H1 (cell line): ENCODE measurements around the gene LRRC23. TPM values are rescaled to one million over a fixed set of nuclear protein-coding genes. Genes with fewer than 3 reads are reported as not detected.

ENCODE experiments used
- CTCF ChIA-PET: fragments of 300-600 bp; sonication (Branson Sonifier 250); formaldehyde crosslinking; loops from one replicate; lab custom pipeline; 2021; ENCODE audit not compliant: partially characterized antibody; lab: Charles Lee
- POLR2A ChIA-PET: fragments of 300-600 bp; sonication (Branson Sonifier 250); formaldehyde crosslinking; loops from one replicate; lab custom pipeline; 2021; ENCODE audit warnings: inconsistent platforms; ENCODE audit not compliant: partially characterized antibody; lab: Charles Lee
- DNase-seq, 2 experiments: peaks; one replicate each; pipeline versions ENCODE4 v3.0.0 to v3.0.0-alpha.2; 2010 to 2022; ENCODE audit warnings: low spot score in 2 of 2, low read depth in 1 of 2, mixed read lengths in 1 of 2
- FAIRE-seq: peaks from 2 replicates; lab custom pipeline; 2011; peaks lifted over from hg19 to GRCh38; lab: Jason Lieb, UNC
- H2AFZ ChIP-seq: 2 replicates; pipeline ENCODE4 v1.8.1; 2012; ENCODE audit warnings: low read length, inconsistent platforms
- H2AK5ac ChIP-seq: 2 replicates; pipeline ENCODE4 v1.6.1; 2013; ENCODE audit warnings: low read depth, low read length
- H2BK120ac ChIP-seq: replicated peaks from 2 replicates; pipeline ENCODE3; 2013; ENCODE audit warnings: low read depth, low read length, inconsistent platforms
- H2BK12ac ChIP-seq: 2 replicates; pipeline ENCODE4 v1.6.1; 2013; ENCODE audit warnings: low read depth, low read length
- H2BK15ac ChIP-seq: 2 replicates; pipeline ENCODE4 v1.6.1; 2013; ENCODE audit warnings: low read length
- H2BK20ac ChIP-seq: 2 replicates; pipeline ENCODE4 v1.6.1; 2013; ENCODE audit warnings: low read length
- H2BK5ac ChIP-seq: 2 replicates; pipeline ENCODE4 v1.6.1; 2013; ENCODE audit warnings: low read depth, low read length
- H3K14ac ChIP-seq: 2 replicates; pipeline ENCODE4 v1.6.1; 2013; ENCODE audit warnings: inconsistent platforms; ENCODE audit not compliant: insufficient read length
- H3K18ac ChIP-seq: 2 replicates; pipeline ENCODE4 v1.6.1; 2013; ENCODE audit warnings: low read length; ENCODE audit errors: extremely low read depth
- H3K23ac ChIP-seq: 2 replicates; pipeline ENCODE4 v1.6.1; 2013; ENCODE audit warnings: inconsistent platforms; ENCODE audit not compliant: insufficient read length
- H3K23me2 ChIP-seq: 2 replicates; pipeline ENCODE4 v1.6.1; 2013; ENCODE audit warnings: low read depth, low read length
- H3K27ac ChIP-seq: 2 replicates; pipeline ENCODE4 v1.6.1; 2011; ENCODE audit warnings: low read depth, low read length, inconsistent platforms
- H3K27me3 ChIP-seq, 4 experiments: replicated peaks in 1 of 4; 1 replicate in 1 of 4; 2 replicates in 3 of 4; pipeline versions ENCODE4 v1.6.1 to v1.8.1; 2011 to 2013; ENCODE audit warnings: low read length in 3 of 4, mild to moderate bottlenecking in 3 of 4, inconsistent platforms in 2 of 4, mixed read lengths in 2 of 4, moderate library complexity in 1 of 4; ENCODE audit not compliant: control insufficient read depth in 3 of 4, insufficient read depth in 3 of 4; ENCODE audit errors: extremely low read depth in 1 of 4
- H3K36me3 ChIP-seq, 4 experiments: 2 replicates each; pipeline versions ENCODE4 v1.6.1 to v1.8.1; 2011 to 2013; ENCODE audit warnings: mild to moderate bottlenecking in 4 of 4, low read length in 3 of 4, moderate library complexity in 2 of 4, control low read depth in 1 of 4, inconsistent platforms in 1 of 4; ENCODE audit not compliant: insufficient read depth in 4 of 4, control insufficient read depth in 2 of 4
- H3K4ac ChIP-seq: replicated peaks from 2 replicates; pipeline ENCODE3; 2013; ENCODE audit warnings: low read length, low read depth, mixed read lengths, inconsistent platforms; ENCODE audit not compliant: insufficient read length
- H3K4me1 ChIP-seq, 4 experiments: replicated peaks in 1 of 4; 1 replicate in 1 of 4; 2 replicates in 3 of 4; pipeline versions ENCODE4 v1.6.1 to v1.8.1; 2011 to 2013; ENCODE audit warnings: low read length in 3 of 4, inconsistent platforms in 2 of 4, mixed read lengths in 1 of 4; ENCODE audit not compliant: insufficient read depth in 4 of 4, control insufficient read depth in 3 of 4
- H3K4me2 ChIP-seq, 2 experiments: 2 replicates each; pipeline versions ENCODE4 v1.6.1 to v1.8.1; 2011 to 2013; ENCODE audit warnings: low read depth in 2 of 2, low read length in 2 of 2, control low read depth in 1 of 2, inconsistent platforms in 1 of 2, mild to moderate bottlenecking in 1 of 2; ENCODE audit not compliant: insufficient read depth in 1 of 2
- H3K4me3 ChIP-seq, 4 experiments: fragments of 200-600, 300-600 bp in 1 of 4; sonication (generic), shearing (Covaris generic), sonication (Bioruptor Twin) in 1 of 4; 2 replicates each; pipeline versions ENCODE4 v1.5.1 to v1.8.1; 2011 to 2016; ENCODE audit warnings: low read length in 4 of 4, low read depth in 3 of 4, control low read depth in 2 of 4, inconsistent platforms in 2 of 4, mild to moderate bottlenecking in 2 of 4, mixed read lengths in 1 of 4, moderate library complexity in 1 of 4; ENCODE audit not compliant: insufficient read depth in 2 of 4; ENCODE audit errors: extremely low read depth in 1 of 4
- H3K56ac ChIP-seq: replicated peaks from 2 replicates; pipeline ENCODE3; 2013; ENCODE audit warnings: low read depth, mild to moderate bottlenecking, mixed read lengths, low read length, inconsistent platforms; ENCODE audit not compliant: insufficient read length
- H3K79me1 ChIP-seq: 2 replicates; pipeline ENCODE4 v1.6.1; 2013; ENCODE audit warnings: low read depth, low read length, control low read depth
- H3K79me2 ChIP-seq, 2 experiments: 2 replicates each; pipeline versions ENCODE4 v1.6.1 to v1.8.1; 2012 to 2013; ENCODE audit warnings: low read length in 2 of 2, mild to moderate bottlenecking in 2 of 2, inconsistent platforms in 1 of 2; ENCODE audit not compliant: insufficient read depth in 2 of 2, control insufficient read depth in 1 of 2
- H3K9ac ChIP-seq, 4 experiments: replicated peaks in 1 of 4; 1 replicate in 1 of 4; 2 replicates in 3 of 4; pipeline versions ENCODE4 v1.6.1 to v1.8.1; 2011 to 2013; ENCODE audit warnings: low read depth in 3 of 4, low read length in 3 of 4, control low read depth in 2 of 4, mild to moderate bottlenecking in 2 of 4, moderate library complexity in 2 of 4, inconsistent platforms in 1 of 4; ENCODE audit errors: extremely low read depth in 1 of 4
- H3K9me3 ChIP-seq, 2 experiments: 2 replicates each; pipeline versions ENCODE4 v1.6.1 to v1.8.1; 2012 to 2013; ENCODE audit warnings: mild to moderate bottlenecking in 2 of 2, moderate library complexity in 2 of 2, control low read depth in 1 of 2, inconsistent platforms in 1 of 2, low read depth in 1 of 2, low read length in 1 of 2, mixed read lengths in 1 of 2; ENCODE audit not compliant: insufficient read depth in 2 of 2
- H4K20me1 ChIP-seq, 2 experiments: replicated peaks in 1 of 2; 2 replicates each; pipeline versions ENCODE3 to v1.8.1; 2011 to 2013; ENCODE audit warnings: inconsistent platforms in 2 of 2, low read length in 2 of 2, mild to moderate bottlenecking in 1 of 2; ENCODE audit not compliant: insufficient read depth in 2 of 2, control insufficient read depth in 1 of 2
- H4K5ac ChIP-seq: 2 replicates; pipeline ENCODE4 v1.6.1; 2013; ENCODE audit warnings: low read length, low read depth, mixed read lengths, inconsistent platforms; ENCODE audit not compliant: insufficient read length
- H4K8ac ChIP-seq: 2 replicates; pipeline ENCODE4 v1.8.0; 2013; ENCODE audit warnings: mild to moderate bottlenecking, moderate library complexity, low read length, inconsistent platforms; ENCODE audit not compliant: insufficient read depth; ENCODE audit errors: extremely low read depth
- H4K91ac ChIP-seq: replicated peaks from 2 replicates; pipeline ENCODE3; 2013; ENCODE audit warnings: low read length, mixed read lengths, inconsistent platforms; ENCODE audit not compliant: insufficient read length
- BCL11A ChIP-seq, 2 experiments: IDR thresholded peaks; one replicate each; pipeline ENCODE4 v1.6.1; 2011; ENCODE audit warnings: low read depth in 2 of 2, low read length in 2 of 2, mild to moderate bottlenecking in 2 of 2
- CBX5 ChIP-seq: fragments of 300-800, 300-1000 bp; sonication (generic); IDR thresholded peaks from 2 replicates; pipeline ENCODE4 v1.7.1; 2016; ENCODE audit warnings: antibody characterized with exemption, low read length, low read depth
- EP300 ChIP-seq, 2 experiments: IDR thresholded peaks; 1 replicate in 1 of 2; 2 replicates in 1 of 2; pipeline ENCODE4 v1.6.1; 2011 to 2012; ENCODE audit warnings: low read depth in 2 of 2, low read length in 2 of 2, mild to moderate bottlenecking in 2 of 2, borderline replicate concordance in 1 of 2, inconsistent platforms in 1 of 2, moderate library complexity in 1 of 2
- FOSL1 ChIP-seq: IDR thresholded peaks from 2 replicates; pipeline ENCODE4 v1.6.1; 2011; ENCODE audit warnings: mild to moderate bottlenecking, low read depth, low read length, moderate library complexity; ENCODE audit not compliant: insufficient read depth
- HDAC2 ChIP-seq, 2 experiments: fragments of 300-600 bp in 1 of 2; sonication (generic) in 1 of 2; IDR thresholded peaks; 2 replicates each; pipeline ENCODE4 v1.6.1; 2011 to 2012; ENCODE audit warnings: low read depth in 2 of 2, low read length in 2 of 2, mild to moderate bottlenecking in 2 of 2, moderate library complexity in 2 of 2, borderline replicate concordance in 1 of 2, inconsistent platforms in 1 of 2
- HDAC6 ChIP-seq: IDR thresholded peaks from one replicate; pipeline ENCODE4 v1.7.1; 2012; ENCODE audit warnings: low read depth, mild to moderate bottlenecking, inconsistent platforms, low read length, moderate library complexity
- JUN ChIP-seq: IDR thresholded peaks from 2 replicates; pipeline ENCODE4 v1.6.1; 2011; ENCODE audit warnings: low read depth, mild to moderate bottlenecking, improper control_type of control experiment, low read length
- POLR2A ChIP-seq, 2 experiments: IDR thresholded peaks; 1 replicate in 1 of 2; 2 replicates in 1 of 2; pipeline ENCODE4 v1.6.1; 2011; ENCODE audit warnings: low read depth in 2 of 2, low read length in 2 of 2, mild to moderate bottlenecking in 2 of 2; ENCODE audit errors: control extremely low read depth in 1 of 2
- RAD21 ChIP-seq, 2 experiments: IDR thresholded peaks in 1 of 2; conservative IDR thresholded peaks in 1 of 2; 2 replicates each; pipeline ENCODE4 v1.6.1; 2011; ENCODE audit warnings: low read depth in 2 of 2, low read length in 2 of 2, improper control_type of control experiment in 1 of 2, inconsistent platforms in 1 of 2, mild to moderate bottlenecking in 1 of 2, moderate library complexity in 1 of 2
- TAF7 ChIP-seq: optimal IDR thresholded peaks from 2 replicates; pipeline ENCODE3; 2011; ENCODE audit warnings: low read depth, mild to moderate bottlenecking, inconsistent platforms, low read length, moderate library complexity, borderline replicate concordance
- WGBS, 2 experiments: shearing (Covaris generic) in 1 of 2; methylation state at CpG; one replicate each; pipeline versions ENCODE4 v1.1.6 to v1.1.7; 2013 to 2015; ENCODE audit warnings: low lambda C conversion rate in 2 of 2, mixed read lengths in 2 of 2, inconsistent platforms in 1 of 2, low coverage in 1 of 2, missing lambda C conversion rate in 1 of 2; ENCODE audit not compliant: insufficient replicate concordance in 2 of 2, insufficient coverage in 1 of 2, insufficient read length in 1 of 2; ENCODE audit errors: extremely low coverage in 1 of 2, missing lambda C conversion rate in 1 of 2; 5-methylcytosine and 5-hydroxymethylcytosine counted together
- polyA plus RNA-seq, 7 experiments: library from polyadenylated mRNA; depleted of rRNA in 3 of 7; stranded (reverse) in 5 of 7; unstranded in 2 of 7; fragments of >200 nt in 5 of 7; fragments of 200-250 nt in 2 of 7; gene quantifications; 1 replicate in 5 of 7; 2 replicates in 1 of 7; 4 replicates in 1 of 7; pipeline versions ENCODE4 v1.2.1 to v1.2.3, GENCODE V29; 2011 to 2013; ENCODE audit warnings: missing spikeins in 2 of 7, mixed read lengths in 2 of 7
- total RNA-seq: library from RNA; stranded (reverse); fragmentation: NEBNext Ultra II Directional; extraction: Animal tissue kit (Norgen Biotek cat#: 25700); gene quantifications from 2 replicates; pipeline ENCODE4 v1.2.1, GENCODE V29; 2021
- TF ChIP-seq, protein P1 (sequence below): IDR thresholded peaks from 2 replicates; pipeline ENCODE4 v1.6.1; 2012; ENCODE audit warnings: low read length, inconsistent platforms

The LRRC23 gene
- total and polyA plus RNA-seq, 2 of the 8 experiments (the other 6 are each of a cell fraction or from before 2014, with no cell fraction given) = 2.5 to 3.6 TPM

DNA sequence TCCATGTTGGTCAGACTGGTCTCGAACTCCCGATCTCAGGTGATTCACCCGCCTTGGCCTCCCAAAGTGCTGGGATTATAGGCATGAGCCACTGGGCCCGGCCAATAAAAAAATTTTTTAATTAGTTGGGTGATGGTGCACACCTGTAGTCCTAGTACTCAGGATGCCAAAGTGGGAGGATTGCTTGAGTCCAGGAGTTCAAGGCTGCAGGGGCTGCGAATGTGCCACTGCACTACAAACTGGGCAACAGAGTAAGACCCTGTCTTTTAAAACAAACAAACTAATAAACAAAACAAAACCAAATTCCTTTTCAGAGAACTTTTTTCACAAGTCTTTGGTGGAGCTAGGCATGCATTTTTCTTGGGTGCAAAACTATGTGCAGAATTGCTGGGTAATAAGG is 21.4 kb upstream of the LRRC23 start:
- H3K9ac ChIP-seq = no peak overlapping the region
- FAIRE-seq (no peak), DNase-seq (no peak)
- H4K20me1 ChIP-seq = no peaks in the 10 kb centered on the region
- H3K4me2 ChIP-seq = no peak overlapping the region
- no peaks in the 10 kb centered on the region for H3K23me2 ChIP-seq
- H2BK12ac ChIP-seq = no peak overlapping the region
- POLR2A ChIA-PET = interaction anchor here (1.2 to 5.7 kb wide), 6 partner anchors 10 to 60 kb away, joined by 4 to 50 read pairs (median 9); partner anchors contain the start of genes C12orf57, RNU7-1 and SPSB2
- H2AFZ ChIP-seq = no peak overlapping the region
- no peak overlapping the region for H2BK20ac ChIP-seq
- peaks cover 0 to 20% (median 1%) of the 10 kb centered on the region in 4 experiments; a peak in 4 of 8 replicates for H3K36me3 ChIP-seq
- H3K9me3 ChIP-seq = no peaks in the 10 kb centered on the region
- peaks cover 2 to 8% (median 5%) of the 10 kb centered on the region in 4 experiments; a peak in 5 of 7 replicates for H3K4me1 ChIP-seq
- H3K27me3 ChIP-seq = no peaks in the 10 kb centered on the region
- no peak overlapping the region for H3K23ac ChIP-seq
- no peak overlapping the region for H3K27ac ChIP-seq
- no peak overlapping the region for H2BK120ac ChIP-seq
- no peak overlapping the region for H3K18ac ChIP-seq
- H2AK5ac ChIP-seq = no peak overlapping the region
- no peak overlapping the region for H2BK15ac ChIP-seq
- no peak overlapping the region for H3K4me3 ChIP-seq
- no peak overlapping the region for H3K56ac ChIP-seq
- H3K14ac ChIP-seq = no peak overlapping the region
- H2BK5ac ChIP-seq = no peak overlapping the region
- WGBS, 2 experiments = 94% methylated on average over 5 of the region's 5 CpGs; no CpG with 5 or more reads in 1 of the 2 experiments
- H4K8ac ChIP-seq = no peak overlapping the region
- no peaks in the 10 kb centered on the region for H3K79me1 ChIP-seq
- no peak overlapping the region for H4K5ac ChIP-seq
- CTCF ChIA-PET = interaction anchor here (1.7 to 3.1 kb wide), 5 partner anchors 9 to 42 kb away, joined by 4 to 18 read pairs (median 9); partner anchors contain the start of gene SPSB2
- no peak overlapping the region for H4K91ac ChIP-seq
- H3K4ac ChIP-seq = no peak overlapping the region
- H3K79me2 ChIP-seq = no peaks in the 10 kb centered on the region
- TF ChIP-seq CBX5 (no peak), EP300 (IDR thresholded peaks at IDR 0.05; ENCODE audit: borderline replicate concordance in 1 of 2, low read depth in 2 of 2, low read length in 2 of 2) (no peak), TAF7 (no peak), POLR2A (IDR thresholded peaks at IDR 0.05; ENCODE audit: control extremely low read depth in 1 of 2, low read depth in 2 of 2, low read length in 2 of 2) (no peak), FOSL1 (no peak), JUN (no peak), HDAC2 (IDR thresholded peaks at IDR 0.05; ENCODE audit: borderline replicate concordance in 1 of 2, low read depth in 2 of 2, low read length in 2 of 2) (no peak), HDAC6 (no peak), RAD21 (IDR thresholded peaks at IDR 0.05 in 1 of 2, conservative IDR thresholded peaks at IDR 0.05 in 1 of 2; ENCODE audit: low read depth in 2 of 2, low read length in 2 of 2) (no peak), BCL11A (IDR thresholded peaks at IDR 0.05; ENCODE audit: low read depth in 2 of 2, low read length in 2 of 2) (no peak)
- TF ChIP-seq, protein P1, sequence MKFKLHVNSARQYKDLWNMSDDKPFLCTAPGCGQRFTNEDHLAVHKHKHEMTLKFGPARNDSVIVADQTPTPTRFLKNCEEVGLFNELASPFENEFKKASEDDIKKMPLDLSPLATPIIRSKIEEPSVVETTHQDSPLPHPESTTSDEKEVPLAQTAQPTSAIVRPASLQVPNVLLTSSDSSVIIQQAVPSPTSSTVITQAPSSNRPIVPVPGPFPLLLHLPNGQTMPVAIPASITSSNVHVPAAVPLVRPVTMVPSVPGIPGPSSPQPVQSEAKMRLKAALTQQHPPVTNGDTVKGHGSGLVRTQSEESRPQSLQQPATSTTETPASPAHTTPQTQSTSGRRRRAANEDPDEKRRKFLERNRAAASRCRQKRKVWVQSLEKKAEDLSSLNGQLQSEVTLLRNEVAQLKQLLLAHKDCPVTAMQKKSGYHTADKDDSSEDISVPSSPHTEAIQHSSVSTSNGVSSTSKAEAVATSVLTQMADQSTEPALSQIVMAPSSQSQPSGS = no peak
